ENCODE results near the gene TCERG1. TPM values are rescaled to one million over a fixed set of nuclear protein-coding genes. Genes with fewer than 3 reads are reported as not detected.

The TCERG1 gene
- total RNA-seq, 4 donors from 2014 or later = 28.1 to 38.6 (median 29.9) TPM

DNA sequence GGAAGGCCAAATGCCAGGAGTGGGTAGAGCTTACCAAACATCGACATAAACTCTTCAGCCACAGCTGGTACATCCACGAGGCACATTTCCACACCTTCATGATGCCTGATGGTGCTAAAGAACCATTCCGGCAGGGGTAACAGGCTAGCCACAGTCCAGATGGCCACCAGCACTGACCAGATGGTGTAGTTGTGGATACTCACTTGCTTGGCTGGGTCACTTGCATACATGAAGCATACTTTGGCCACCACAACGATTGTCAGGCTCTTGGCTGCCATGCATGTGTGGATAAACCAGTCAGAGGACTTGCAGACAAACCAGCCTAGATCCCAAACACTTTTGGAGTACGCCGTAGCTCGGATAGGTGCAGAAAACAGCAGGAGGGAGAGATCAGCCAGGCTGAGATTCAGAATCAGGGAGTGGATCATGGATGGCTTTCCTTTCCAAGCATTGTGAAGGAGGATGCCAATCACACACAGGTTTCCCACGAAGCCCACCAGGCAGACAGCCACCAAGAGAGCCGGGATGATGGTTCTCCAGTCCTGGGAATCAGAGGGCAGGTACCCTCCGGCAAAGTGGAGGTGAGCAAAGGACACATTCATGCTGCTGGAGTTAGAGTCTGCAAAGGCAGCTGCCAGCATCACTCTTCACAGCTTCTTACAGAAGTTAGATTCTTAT, 68.5 kb downstream of the TCERG1 start:
- DNase-seq (ENCODE audit: extremely low spot score) = no peak
- Histone ChIP-seq H3K36me3 (peaks cover 5 to 18% (median 15%) of the 10 kb centered on the region in 4 donors), H3K27ac (replicated peaks in 1 of 4) (no peak overlapping the region), H3K27me3 (no peaks in the 10 kb centered on the region), H3K4me3 (no peak overlapping the region), H3K4me1 (no peaks in the 10 kb centered on the region), H3K9me3 (no peaks in the 10 kb centered on the region)
- TF ChIP-seq, protein P1, sequence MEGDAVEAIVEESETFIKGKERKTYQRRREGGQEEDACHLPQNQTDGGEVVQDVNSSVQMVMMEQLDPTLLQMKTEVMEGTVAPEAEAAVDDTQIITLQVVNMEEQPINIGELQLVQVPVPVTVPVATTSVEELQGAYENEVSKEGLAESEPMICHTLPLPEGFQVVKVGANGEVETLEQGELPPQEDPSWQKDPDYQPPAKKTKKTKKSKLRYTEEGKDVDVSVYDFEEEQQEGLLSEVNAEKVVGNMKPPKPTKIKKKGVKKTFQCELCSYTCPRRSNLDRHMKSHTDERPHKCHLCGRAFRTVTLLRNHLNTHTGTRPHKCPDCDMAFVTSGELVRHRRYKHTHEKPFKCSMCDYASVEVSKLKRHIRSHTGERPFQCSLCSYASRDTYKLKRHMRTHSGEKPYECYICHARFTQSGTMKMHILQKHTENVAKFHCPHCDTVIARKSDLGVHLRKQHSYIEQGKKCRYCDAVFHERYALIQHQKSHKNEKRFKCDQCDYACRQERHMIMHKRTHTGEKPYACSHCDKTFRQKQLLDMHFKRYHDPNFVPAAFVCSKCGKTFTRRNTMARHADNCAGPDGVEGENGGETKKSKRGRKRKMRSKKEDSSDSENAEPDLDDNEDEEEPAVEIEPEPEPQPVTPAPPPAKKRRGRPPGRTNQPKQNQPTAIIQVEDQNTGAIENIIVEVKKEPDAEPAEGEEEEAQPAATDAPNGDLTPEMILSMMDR (IDR thresholded peaks at IDR 0.05) = no peak
- TF ChIP-seq POLR2A (IDR thresholded peaks at IDR 0.05; ENCODE audit: low read depth) (no peak), EP300 (IDR thresholded peaks at IDR 0.05) (no peak), POLR2AphosphoS5 (IDR thresholded peaks at IDR 0.05) (no peak)
- intact Hi-C loops (cut with DNase I) = no loop called here
- WGBS = 75% methylated on average over 10 of the region's 10 CpGs

DNA sequence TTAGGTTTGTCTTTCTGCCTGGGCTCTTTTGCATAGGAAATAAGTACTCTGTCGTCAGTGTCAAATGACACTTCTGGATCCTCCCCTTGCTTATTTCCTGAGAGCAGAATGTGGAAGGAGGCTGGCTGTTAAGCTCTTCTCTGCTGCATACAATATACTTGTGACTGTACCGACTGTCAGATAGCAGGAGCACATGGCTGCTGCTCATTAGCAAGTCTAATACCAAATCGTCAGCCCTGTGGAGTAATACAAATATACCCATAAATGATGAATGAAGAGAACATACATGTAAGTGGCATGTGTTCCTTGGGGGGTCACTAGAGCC, 69.0 kb downstream of the TCERG1 start, which contains the start of gene GPR151:
Gene GPR151, minus strand, starts transcription at position 40 of the 325 bp plus-strand sequence. CDS start 77 bp downstream, outside the sequence.
- Histone ChIP-seq H3K27ac (replicated peaks in 1 of 4) (no peak within 1 kb of the TSS), H3K4me3 (no peak within 1 kb of the TSS), H3K36me3 (peaks cover under 1 to 13% (median 10%) of the 10 kb centered on the region in 4 donors), H3K9me3 (no peaks in the 10 kb centered on the region), H3K4me1 (no peaks in the 10 kb centered on the region), H3K27me3 (no peaks in the 10 kb centered on the region)
- intact Hi-C loops (cut with DNase I) = no loop called here
- WGBS = 26% methylated on average over 3 of the region's 3 CpGs
- DNase-seq (ENCODE audit: extremely low spot score) = no peak
- no peak for TF ChIP-seq POLR2AphosphoS5 (IDR thresholded peaks at IDR 0.05)
- TF ChIP-seq EP300 (IDR thresholded peaks at IDR 0.05) = no peak
- TF ChIP-seq, protein P1 (IDR thresholded peaks at IDR 0.05) = no peak
- TF ChIP-seq POLR2A (IDR thresholded peaks at IDR 0.05; ENCODE audit: low read depth) = no peak

DNA sequence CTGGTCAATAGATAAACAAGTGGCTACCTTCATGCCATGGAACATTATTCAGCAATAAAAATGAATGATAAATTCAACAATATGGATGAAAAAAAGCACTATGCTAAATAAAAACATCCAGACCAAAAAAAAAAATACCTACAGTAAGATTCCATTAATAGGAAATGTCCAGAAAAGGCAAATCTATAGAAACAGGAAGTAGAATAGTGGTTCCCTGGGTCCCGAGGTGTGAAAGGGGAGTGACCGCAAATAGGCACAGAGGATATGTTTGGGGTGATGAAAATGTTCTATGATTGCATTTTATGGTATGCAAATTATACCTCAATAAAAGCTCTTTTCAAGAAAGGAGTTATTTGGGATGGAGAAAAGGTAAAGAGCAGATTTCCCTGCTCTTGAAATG, 72.4 kb downstream of the TCERG1 start:
- no peak for DNase-seq (ENCODE audit: extremely low spot score)
- Histone ChIP-seq H3K36me3 (no peaks in the 10 kb centered on the region), H3K27ac (replicated peaks in 1 of 4) (no peak overlapping the region), H3K4me3 (no peak overlapping the region), H3K9me3 (no peaks in the 10 kb centered on the region), H3K27me3 (no peaks in the 10 kb centered on the region), H3K4me1 (no peaks in the 10 kb centered on the region)
- intact Hi-C loops (cut with DNase I) = no loop called here
- WGBS = 50% methylated on average over 2 of the region's 2 CpGs
- TF ChIP-seq EP300 (IDR thresholded peaks at IDR 0.05) = no peak
- TF ChIP-seq POLR2AphosphoS5 (IDR thresholded peaks at IDR 0.05) = no peak
- TF ChIP-seq POLR2A (IDR thresholded peaks at IDR 0.05; ENCODE audit: low read depth) = no peak
- TF ChIP-seq, protein P1 (IDR thresholded peaks at IDR 0.05) = no peak

DNA sequence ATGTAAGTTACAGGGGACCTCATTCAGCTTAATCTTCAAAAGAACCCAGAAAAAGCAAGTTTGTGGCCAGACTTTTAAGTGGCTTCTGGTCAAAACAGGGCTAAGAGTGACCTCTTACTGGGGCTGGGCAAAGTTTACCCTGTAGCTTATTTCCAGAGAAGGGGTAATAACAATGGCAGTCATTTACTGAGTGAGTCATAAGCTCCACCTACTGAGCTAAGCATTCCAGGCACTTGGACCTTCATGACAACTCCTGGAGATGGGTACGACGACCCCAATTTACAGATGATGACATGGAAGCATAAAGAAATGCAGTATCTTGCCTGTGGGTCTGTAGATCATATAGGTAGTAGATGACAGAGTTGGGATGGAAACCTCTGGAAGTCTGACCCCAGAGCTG, 73.6 kb downstream of the TCERG1 start:
- intact Hi-C loops (cut with DNase I) = no loop called here
- no CpG with 5 or more reads among the region's 2 CpGs for WGBS

More for the DNA sequence above, 73.6 kb downstream of the TCERG1 start:
- no peak for DNase-seq (ENCODE audit: extremely low spot score)
- no peaks in the 10 kb centered on the region for H3K4me1 ChIP-seq
- H3K9me3 ChIP-seq = no peaks in the 10 kb centered on the region
- TF ChIP-seq POLR2A (IDR thresholded peaks at IDR 0.05; ENCODE audit: low read depth) (no peak), POLR2AphosphoS5 (IDR thresholded peaks at IDR 0.05) (no peak), EP300 (IDR thresholded peaks at IDR 0.05) (no peak)
- TF ChIP-seq, protein P1 (IDR thresholded peaks at IDR 0.05) = no peak
- no peak overlapping the region for H3K27ac ChIP-seq (replicated peaks in 1 of 4)
- H3K36me3 ChIP-seq = no peaks in the 10 kb centered on the region
- H3K4me3 ChIP-seq = no peak overlapping the region
- H3K27me3 ChIP-seq = no peaks in the 10 kb centered on the region

All from esophagus muscularis mucosa (tissue), 4 donors.